ENCODE data around the gene OGDH.

- TF ChIP-seq CTCF (IDR thresholded peaks at IDR 0.05) (no peak), POLR2A (IDR thresholded peaks at IDR 0.05) (no peak)
Observed at GRCh38 chr7:44750424-44750823, 144.0 kb downstream of the OGDH start.
